ENCODE measurements around the gene RBFOX2. TPM values are rescaled to one million over a fixed set of nuclear protein-coding genes. Genes with fewer than 3 reads are reported as not detected.

Gene RBFOX2
- total RNA-seq, 2 donors from 2014 or later, result 104 to 120 TPM

GRCh38 chr22:35852076-35852475 lies 176.5 kb downstream of the RBFOX2 start:
- no peak for TF ChIP-seq CTCF (conservative IDR thresholded peaks at IDR 0.05)
- H3K9me3 ChIP-seq (ENCODE audit: control insufficient read depth, low read length), result no peaks in the 10 kb centered on the region
- Mint-ChIP-seq H3K4me1 (peaks cover 10% of the 10 kb centered on the region), H3K36me3 (ENCODE audit: low read depth) (no peaks in the 10 kb centered on the region), H3K4me3 (no peak overlapping the region), H3K9me3 (no peaks in the 10 kb centered on the region), H3K27ac (no peak overlapping the region), H3K27me3 (ENCODE audit: insufficient read depth) (no peaks in the 10 kb centered on the region)
- peaks cover 15% of the 10 kb centered on the region for H3K4me1 ChIP-seq (ENCODE audit: control insufficient read depth, insufficient read depth, low read length)
- no peak overlapping the region for H3K9ac ChIP-seq (ENCODE audit: extremely low read depth, low read length, poor library complexity, severe bottlenecking)
- no peaks in the 10 kb centered on the region for H3K36me3 ChIP-seq (ENCODE audit: control insufficient read depth, insufficient read depth, low read length)
- DNase-seq, result no peak
- H3K27me3 ChIP-seq (ENCODE audit: control insufficient read depth, insufficient read depth, low read length, poor library complexity, severe bottlenecking), result no peaks in the 10 kb centered on the region
- no peak overlapping the region for H3K27ac ChIP-seq (ENCODE audit: low read depth, low read length)
- H3K4me3 ChIP-seq (ENCODE audit: low read length), result no peak overlapping the region

GRCh38 chr22:35850831-35851230 lies 177.8 kb downstream of the RBFOX2 start:
- no peak overlapping the region for H3K27ac Mint-ChIP-seq
- no peak overlapping the region for H3K4me3 ChIP-seq (ENCODE audit: low read length)
- H3K27ac ChIP-seq (ENCODE audit: low read depth, low read length), result no peak overlapping the region

GRCh38 chr22:35846804-35847203 lies 181.8 kb downstream of the RBFOX2 start:
- Mint-ChIP-seq H3K36me3 (ENCODE audit: low read depth) (no peaks in the 10 kb centered on the region), H3K4me3 (no peak overlapping the region), H3K9me3 (no peaks in the 10 kb centered on the region), H3K4me1 (peaks cover 36% of the 10 kb centered on the region), H3K27me3 (ENCODE audit: insufficient read depth) (no peaks in the 10 kb centered on the region), H3K27ac (no peak overlapping the region)
- Histone ChIP-seq H3K27me3 (ENCODE audit: control insufficient read depth, insufficient read depth, low read length, poor library complexity, severe bottlenecking) (no peaks in the 10 kb centered on the region), H3K36me3 (ENCODE audit: control insufficient read depth, insufficient read depth, low read length) (no peaks in the 10 kb centered on the region), H3K4me1 (ENCODE audit: control insufficient read depth, insufficient read depth, low read length) (peaks cover 15% of the 10 kb centered on the region), H3K9ac (ENCODE audit: extremely low read depth, low read length, poor library complexity, severe bottlenecking) (no peak overlapping the region), H3K27ac (ENCODE audit: low read depth, low read length) (no peak overlapping the region), H3K9me3 (ENCODE audit: control insufficient read depth, low read length) (no peaks in the 10 kb centered on the region), H3K4me3 (ENCODE audit: low read length) (no peak overlapping the region)
- WGBS, 2 experiments (ENCODE audit: insufficient coverage in 1 of 2, insufficient read length in 1 of 2), result 100% methylated on average over 1 of the region's 1 CpG
- no peak for DNase-seq
- TF ChIP-seq CTCF (conservative IDR thresholded peaks at IDR 0.05), result no peak

More at GRCh38 chr22:35850831-35851230, 177.8 kb downstream of the RBFOX2 start:
- Mint-ChIP-seq H3K36me3 (ENCODE audit: low read depth) (no peaks in the 10 kb centered on the region), H3K4me3 (no peak overlapping the region), H3K9me3 (no peaks in the 10 kb centered on the region), H3K27me3 (ENCODE audit: insufficient read depth) (no peaks in the 10 kb centered on the region), H3K4me1 (peaks cover 14% of the 10 kb centered on the region)
- no peak for DNase-seq
- no peaks in the 10 kb centered on the region for H3K27me3 ChIP-seq (ENCODE audit: control insufficient read depth, insufficient read depth, low read length, poor library complexity, severe bottlenecking)
- TF ChIP-seq CTCF (conservative IDR thresholded peaks at IDR 0.05), result no peak
- H3K36me3 ChIP-seq (ENCODE audit: control insufficient read depth, insufficient read depth, low read length), result no peaks in the 10 kb centered on the region
- whole genome bisulfite sequencing, 2 experiments (ENCODE audit: insufficient coverage in 1 of 2, insufficient read length in 1 of 2), result 92 to 94% methylated on average over 3 to 5 of the region's 5 CpGs
- no peak overlapping the region for H3K9ac ChIP-seq (ENCODE audit: extremely low read depth, low read length, poor library complexity, severe bottlenecking)
- no peaks in the 10 kb centered on the region for H3K9me3 ChIP-seq (ENCODE audit: control insufficient read depth, low read length)
- peaks cover 15% of the 10 kb centered on the region for H3K4me1 ChIP-seq (ENCODE audit: control insufficient read depth, insufficient read depth, low read length)
